Kidney (tissue), 14 donors: ENCODE results near the gene CDYL. TPM values are rescaled to one million over a fixed set of nuclear protein-coding genes. Genes with fewer than 3 reads are reported as not detected.

Source experiments
- DNase-seq, 5 donors: peaks; one replicate each; pipeline ENCODE4 v3.0.0-alpha.2; 2013 to 2020
- FAIRE-seq: peaks from 2 replicates; lab custom pipeline; 2012; peaks lifted over from hg19 to GRCh38; lab: Jason Lieb, UNC
- H3K27ac ChIP-seq, 2 donors: one replicate each; pipeline ENCODE4 v1.7.0; 2013; ENCODE audit warnings: low read depth in 2 of 2, low read length in 2 of 2, inconsistent platforms in 1 of 2
- H3K27me3 ChIP-seq: one replicate; pipeline ENCODE4 v1.7.1; 2013; ENCODE audit warnings: low read length, inconsistent platforms; ENCODE audit not compliant: control insufficient read depth, insufficient read depth
- H3K36me3 ChIP-seq, 3 donors: one replicate each; pipeline versions ENCODE4 v1.7.0 to v1.7.1; 2013; ENCODE audit warnings: low read length in 3 of 3, control low read depth in 1 of 3, inconsistent platforms in 1 of 3; ENCODE audit not compliant: insufficient read depth in 3 of 3, control insufficient read depth in 2 of 3
- H3K4me1 ChIP-seq, 3 donors: one replicate each; pipeline versions ENCODE4 v1.7.0 to v1.7.1; 2013; ENCODE audit warnings: low read length in 3 of 3, inconsistent platforms in 1 of 3, low read depth in 1 of 3; ENCODE audit not compliant: control insufficient read depth in 2 of 3, insufficient read depth in 2 of 3
- H3K4me3 ChIP-seq, 3 donors: one replicate each; pipeline versions ENCODE4 v1.7.0 to v1.8.1; 2013; ENCODE audit warnings: low read length in 3 of 3, control low read depth in 1 of 3, inconsistent platforms in 1 of 3
- H3K9ac ChIP-seq, 3 donors: one replicate each; pipeline versions ENCODE4 v1.7.0 to v1.7.1; 2013; ENCODE audit warnings: low read length in 3 of 3, control low read depth in 1 of 3, inconsistent platforms in 1 of 3
- H3K9me3 ChIP-seq, 3 donors: one replicate each; pipeline versions ENCODE4 v1.7.0 to v1.7.1; 2013; ENCODE audit warnings: low read length in 3 of 3, control low read depth in 1 of 3, inconsistent platforms in 1 of 3; ENCODE audit not compliant: control insufficient read depth in 2 of 3, insufficient read depth in 1 of 3
- CTCF ChIP-seq: IDR thresholded peaks from 3 replicates; pipeline ENCODE4 v1.5.1; 2012; ENCODE audit warnings: mild to moderate bottlenecking, moderate library complexity, borderline replicate concordance; ENCODE audit not compliant: insufficient read depth; ENCODE audit errors: extremely low read depth
- intact Hi-C: fragments of 100-400 bp; cut with DNase I; formaldehyde crosslinking; loops from one replicate; pipeline ENCODE4 v1.11.1; 2022
- polyA plus RNA-seq: library from polyadenylated mRNA; stranded (reverse); fragments of 350-450 nt; fragmentation: Illumina TruSeq; extraction: RNeasy Lipid Tissue Mini Kit (QIAGEN cat#74804); gene quantifications from one replicate; pipeline ENCODE4 v1.2.3, GENCODE V29; 2014; ENCODE audit warnings: low read depth, low replicate concordance; ENCODE audit not compliant: insufficient read depth
- total RNA-seq: library from RNA; stranded (reverse); fragmentation: NEBNext Ultra II Directional; extraction: Animal tissue kit (Norgen Biotek cat#: 25700); gene quantifications from one replicate; pipeline ENCODE4 v1.2.1, GENCODE V29; 2021
- donor health status: control.
- donor health status: control.
- donor health status: control.
- donor health status: control.
- donor health status: control.
- donor health status: DM: yes; HTN: yes; CAD: no.
- donor health status: Normal renal cell carcinoma (clear cell type).

Gene CDYL
- total and polyA plus RNA-seq, 2 donors from 2014 or later = 7.4 to 46.8 TPM

GRCh38 chr6:4906293-4907276, 130.4 kb downstream of the CDYL start:
- H3K27me3 ChIP-seq = no peaks in the 10 kb centered on the region
- no peaks in the 10 kb centered on the region for H3K36me3 ChIP-seq
- no peak overlapping the region for H3K27ac ChIP-seq
- TF ChIP-seq CTCF = no peak
- no peak for FAIRE-seq
- H3K4me1 ChIP-seq = peaks cover 0 to 11% (median 10%) of the 10 kb centered on the region in 3 donors
- intact Hi-C loops = no loop called here
- H3K4me3 ChIP-seq = peak overlapping the region in 2 of 3 donors; percentile 16 to 40
- H3K9ac ChIP-seq = no peak overlapping the region
- H3K9me3 ChIP-seq = no peaks in the 10 kb centered on the region
- no peak for DNase-seq

- Histone ChIP-seq H3K9ac (no peak overlapping the region), H3K27me3 (no peaks in the 10 kb centered on the region), H3K27ac (no peak overlapping the region), H3K4me3 (no peak overlapping the region), H3K4me1 (peaks cover 0 to 11% (median 10%) of the 10 kb centered on the region in 3 donors), H3K9me3 (no peaks in the 10 kb centered on the region), H3K36me3 (no peaks in the 10 kb centered on the region)
- FAIRE-seq (no peak), DNase-seq (no peak)
- TF ChIP-seq CTCF = no peak
- intact Hi-C loops = no loop called here
Measured at GRCh38 chr6:4907602-4908001, 131.4 kb downstream of the CDYL start.

GRCh38 chr6:4908062-4908461, 131.9 kb downstream of the CDYL start:
- Histone ChIP-seq H3K27ac (no peak overlapping the region), H3K9ac (no peak overlapping the region), H3K27me3 (no peaks in the 10 kb centered on the region), H3K36me3 (no peaks in the 10 kb centered on the region), H3K9me3 (no peaks in the 10 kb centered on the region), H3K4me3 (no peak overlapping the region), H3K4me1 (peaks cover 0 to 11% (median 10%) of the 10 kb centered on the region in 3 donors)
- FAIRE-seq = no peak
- no peak for DNase-seq
- no peak for TF ChIP-seq CTCF
- intact Hi-C loops = no loop called here
